Measurements from ENCODE around the gene RUNX1. TPM values are rescaled to one million over a fixed set of nuclear protein-coding genes. Genes with fewer than 3 reads are reported as not detected.

RUNX1 gene
- total and polyA plus RNA-seq, 2 donors: 18.5 to 29.6 TPM

DNA sequence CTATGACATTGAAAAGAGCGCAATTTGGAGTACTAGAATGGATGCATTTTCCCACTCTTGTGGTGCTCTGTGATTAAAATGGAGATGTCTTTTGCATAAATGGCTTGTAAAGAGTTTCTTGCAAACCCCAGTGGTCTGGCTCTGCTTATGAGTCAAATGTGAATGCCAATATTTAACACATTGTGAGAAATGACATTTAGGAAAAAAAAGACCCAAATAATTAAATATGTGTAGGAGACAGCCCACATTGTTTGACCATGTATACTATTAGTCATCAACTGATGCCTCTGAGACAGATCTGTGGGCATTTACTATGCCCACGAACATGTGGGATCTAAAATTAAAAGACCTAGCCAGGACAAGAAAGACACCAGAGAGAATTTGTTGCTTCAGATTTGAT is 22.2 kb upstream of the RUNX1 start:
- H3K27ac ChIP-seq (ENCODE audit: low read depth in 1 of 2, low read length in 1 of 2): no peak overlapping the region
- no peaks in the 10 kb centered on the region for H3K9me3 ChIP-seq (ENCODE audit: control insufficient read depth in 2 of 2, insufficient read depth in 1 of 2, low read length in 1 of 2)
- no peak for DNase-seq (ENCODE audit: low read depth in 6 of 9, low spot score in 9 of 9)
- H3K27me3 ChIP-seq (ENCODE audit: control insufficient read depth in 2 of 2, insufficient read depth in 1 of 2, low read length in 1 of 2): no peaks in the 10 kb centered on the region
- peaks cover 0 to 2% of the 10 kb centered on the region in 2 donors for H3K4me1 ChIP-seq (ENCODE audit: control insufficient read depth in 2 of 2, insufficient read depth in 2 of 2, low read length in 2 of 2)
- no peak overlapping the region for H3K4me3 ChIP-seq (ENCODE audit: low read length in 2 of 2)
- no peaks in the 10 kb centered on the region for H3K36me3 ChIP-seq (ENCODE audit: control insufficient read depth in 2 of 2, insufficient read depth in 2 of 2, low read length in 1 of 2)
- WGBS: 96% methylated on average over 2 of the region's 2 CpGs

DNA sequence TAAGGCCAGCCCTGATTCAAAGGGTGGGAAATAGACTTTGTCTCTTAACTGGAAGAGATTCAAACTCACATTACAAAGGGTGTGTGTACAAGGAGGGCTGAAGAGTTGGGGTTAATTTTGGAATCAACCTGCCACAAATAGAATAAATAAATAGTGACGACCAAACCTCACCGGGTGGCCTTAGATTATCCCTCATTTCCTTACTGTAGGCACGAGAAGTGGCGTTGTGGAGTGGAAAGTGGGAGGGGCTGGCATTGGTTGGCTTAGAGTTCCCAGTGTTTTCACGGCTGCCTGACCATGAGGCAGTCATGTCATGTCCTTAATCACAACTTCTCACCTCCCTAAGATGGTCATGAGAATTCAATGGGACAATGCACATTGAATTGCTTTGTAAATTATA is 21.3 kb upstream of the RUNX1 start:
- WGBS: 89% methylated on average over 5 of the region's 5 CpGs
- no peak for DNase-seq (ENCODE audit: low read depth in 6 of 9, low spot score in 9 of 9)
- no peak overlapping the region for H3K27ac ChIP-seq (ENCODE audit: low read depth in 1 of 2, low read length in 1 of 2)
- no peaks in the 10 kb centered on the region for H3K27me3 ChIP-seq (ENCODE audit: control insufficient read depth in 2 of 2, insufficient read depth in 1 of 2, low read length in 1 of 2)
- H3K4me1 ChIP-seq (ENCODE audit: control insufficient read depth in 2 of 2, insufficient read depth in 2 of 2, low read length in 2 of 2): peaks cover 0 to 2% of the 10 kb centered on the region in 2 donors
- H3K36me3 ChIP-seq (ENCODE audit: control insufficient read depth in 2 of 2, insufficient read depth in 2 of 2, low read length in 1 of 2): no peaks in the 10 kb centered on the region
- H3K4me3 ChIP-seq (ENCODE audit: low read length in 2 of 2): no peak overlapping the region
- H3K9me3 ChIP-seq (ENCODE audit: control insufficient read depth in 2 of 2, insufficient read depth in 1 of 2, low read length in 1 of 2): no peaks in the 10 kb centered on the region

DNA sequence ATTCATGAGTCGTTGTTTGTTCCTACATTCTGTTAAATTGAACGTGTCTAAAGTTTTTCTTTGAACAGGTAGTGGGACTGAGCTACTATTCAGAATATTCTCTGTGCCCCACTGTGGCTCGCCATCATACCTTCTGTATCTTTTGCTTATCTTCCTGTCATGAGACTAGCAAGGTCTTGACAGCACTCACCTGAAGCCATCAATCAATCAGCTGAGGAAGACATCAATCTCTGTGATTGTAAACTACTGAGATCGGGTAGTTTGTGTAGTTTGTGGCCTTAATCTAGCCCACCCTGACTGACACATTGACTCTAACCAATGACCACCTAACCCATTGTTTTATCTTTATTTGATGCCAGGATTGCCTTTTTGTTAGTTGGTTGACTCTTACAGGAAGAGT is 17.7 kb upstream of the RUNX1 start:
- no peak for DNase-seq (ENCODE audit: low read depth in 6 of 9, low spot score in 9 of 9)
- 98% methylated on average over 4 of the region's 4 CpGs for WGBS
- Histone ChIP-seq H3K9me3 (ENCODE audit: control insufficient read depth in 2 of 2, insufficient read depth in 1 of 2, low read length in 1 of 2) (no peaks in the 10 kb centered on the region), H3K4me3 (ENCODE audit: low read length in 2 of 2) (no peak overlapping the region), H3K4me1 (ENCODE audit: control insufficient read depth in 2 of 2, insufficient read depth in 2 of 2, low read length in 2 of 2) (no peaks in the 10 kb centered on the region), H3K27me3 (ENCODE audit: control insufficient read depth in 2 of 2, insufficient read depth in 1 of 2, low read length in 1 of 2) (no peaks in the 10 kb centered on the region), H3K27ac (ENCODE audit: low read depth in 1 of 2, low read length in 1 of 2) (no peak overlapping the region), H3K36me3 (ENCODE audit: control insufficient read depth in 2 of 2, insufficient read depth in 2 of 2, low read length in 1 of 2) (no peaks in the 10 kb centered on the region)

DNA sequence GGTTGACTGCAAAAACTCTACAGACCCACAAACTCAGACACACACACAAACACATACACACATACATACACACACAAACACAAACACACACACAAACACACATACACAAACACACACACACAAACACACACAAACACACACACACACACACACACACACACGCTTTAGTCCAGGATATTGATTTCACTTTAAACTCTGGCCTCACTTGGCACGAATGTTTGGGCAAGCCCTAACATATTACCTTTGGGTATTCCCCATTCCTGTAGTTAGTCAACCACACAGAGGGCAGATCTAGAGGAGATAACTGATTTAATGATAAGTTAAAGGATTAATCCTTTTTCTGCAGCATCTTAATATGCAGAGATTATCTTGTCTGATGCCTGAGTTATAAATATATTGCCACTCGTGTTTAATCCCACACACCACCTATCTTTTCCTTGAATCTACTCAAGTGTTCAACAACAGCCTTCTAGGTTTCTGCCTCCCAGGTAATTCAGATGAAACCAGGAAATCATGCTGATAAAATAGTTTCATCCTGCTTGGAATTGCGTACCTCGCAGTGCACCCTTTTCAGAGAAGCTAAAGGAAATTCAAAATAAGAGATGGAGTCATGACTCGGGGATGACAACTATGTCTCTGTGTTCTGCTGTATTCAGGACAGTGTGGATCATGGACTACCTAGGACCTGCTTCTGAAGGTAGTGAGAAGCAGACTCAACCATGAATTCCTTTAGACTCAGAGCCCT is 14.5 kb upstream of the RUNX1 start:
- Histone ChIP-seq H3K27ac (ENCODE audit: low read depth in 1 of 2, low read length in 1 of 2) (no peak overlapping the region), H3K4me1 (ENCODE audit: control insufficient read depth in 2 of 2, insufficient read depth in 2 of 2, low read length in 2 of 2) (no peaks in the 10 kb centered on the region), H3K36me3 (ENCODE audit: control insufficient read depth in 2 of 2, insufficient read depth in 2 of 2, low read length in 1 of 2) (no peaks in the 10 kb centered on the region), H3K27me3 (ENCODE audit: control insufficient read depth in 2 of 2, insufficient read depth in 1 of 2, low read length in 1 of 2) (no peaks in the 10 kb centered on the region), H3K4me3 (ENCODE audit: low read length in 2 of 2) (no peak overlapping the region), H3K9me3 (ENCODE audit: control insufficient read depth in 2 of 2, insufficient read depth in 1 of 2, low read length in 1 of 2) (no peaks in the 10 kb centered on the region)
- DNase-seq (ENCODE audit: low read depth in 6 of 9, low spot score in 9 of 9): no peak
- WGBS: 90% methylated on average over 6 of the region's 6 CpGs

DNA sequence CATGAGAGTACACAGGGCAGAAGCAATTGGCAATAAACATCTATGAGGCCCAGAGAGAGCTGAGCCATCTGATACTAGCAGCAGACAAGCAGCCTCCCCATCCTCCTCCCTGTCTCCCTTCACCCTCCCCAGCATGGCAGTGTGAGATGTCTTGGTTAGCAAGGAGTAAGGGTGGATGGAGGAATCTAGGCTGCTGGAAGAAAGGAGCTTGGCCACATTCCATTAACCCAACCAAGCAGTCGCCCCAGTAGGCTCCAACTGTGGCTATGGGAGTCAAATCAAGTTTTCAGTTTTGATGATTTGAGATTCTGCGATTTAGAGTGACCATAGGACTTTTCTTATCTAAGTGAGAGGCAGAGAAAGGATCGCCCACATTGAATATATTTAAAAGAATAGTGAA is 12.9 kb upstream of the RUNX1 start:
- WGBS: over 99% methylated on average over 3 of the region's 3 CpGs
- no peaks in the 10 kb centered on the region for H3K27me3 ChIP-seq (ENCODE audit: control insufficient read depth in 2 of 2, insufficient read depth in 1 of 2, low read length in 1 of 2)
- no peak for DNase-seq (ENCODE audit: low read depth in 6 of 9, low spot score in 9 of 9)
- no peaks in the 10 kb centered on the region for H3K36me3 ChIP-seq (ENCODE audit: control insufficient read depth in 2 of 2, insufficient read depth in 2 of 2, low read length in 1 of 2)
- no peak overlapping the region for H3K4me3 ChIP-seq (ENCODE audit: low read length in 2 of 2)
- H3K4me1 ChIP-seq (ENCODE audit: control insufficient read depth in 2 of 2, insufficient read depth in 2 of 2, low read length in 2 of 2): no peaks in the 10 kb centered on the region
- no peaks in the 10 kb centered on the region for H3K9me3 ChIP-seq (ENCODE audit: control insufficient read depth in 2 of 2, insufficient read depth in 1 of 2, low read length in 1 of 2)
- no peak overlapping the region for H3K27ac ChIP-seq (ENCODE audit: low read depth in 1 of 2, low read length in 1 of 2)

DNA sequence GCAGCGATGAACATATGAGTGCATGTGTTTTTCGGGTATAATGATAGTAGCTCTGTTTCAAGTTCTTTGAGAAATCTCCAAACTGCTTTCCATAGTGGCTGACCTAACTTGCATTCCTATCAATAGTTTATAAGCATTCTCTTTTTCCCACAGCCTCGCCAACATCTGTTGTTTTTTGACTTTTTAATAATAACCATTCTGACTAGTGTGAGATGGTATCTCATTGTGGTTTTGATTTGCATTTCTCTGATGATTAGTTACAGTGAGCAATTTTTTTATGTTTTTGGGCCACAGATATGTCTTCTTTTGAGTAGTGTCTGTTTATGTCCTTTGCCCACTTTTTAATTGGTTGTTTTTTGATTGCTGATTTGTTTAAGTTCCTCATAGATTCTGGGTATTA is 10.6 kb upstream of the RUNX1 start:
- H3K9me3 ChIP-seq (ENCODE audit: control insufficient read depth in 2 of 2, insufficient read depth in 1 of 2, low read length in 1 of 2): no peaks in the 10 kb centered on the region
- H3K36me3 ChIP-seq (ENCODE audit: control insufficient read depth in 2 of 2, insufficient read depth in 2 of 2, low read length in 1 of 2): no peaks in the 10 kb centered on the region
- H3K4me3 ChIP-seq (ENCODE audit: low read length in 2 of 2): no peak overlapping the region
- no peak overlapping the region for H3K27ac ChIP-seq (ENCODE audit: low read depth in 1 of 2, low read length in 1 of 2)
- WGBS: 85% methylated on average over 3 of the region's 3 CpGs
- H3K27me3 ChIP-seq (ENCODE audit: control insufficient read depth in 2 of 2, insufficient read depth in 1 of 2, low read length in 1 of 2): no peaks in the 10 kb centered on the region
- DNase-seq (ENCODE audit: low read depth in 6 of 9, low spot score in 9 of 9): no peak
- H3K4me1 ChIP-seq (ENCODE audit: control insufficient read depth in 2 of 2, insufficient read depth in 2 of 2, low read length in 2 of 2): no peaks in the 10 kb centered on the region

DNA sequence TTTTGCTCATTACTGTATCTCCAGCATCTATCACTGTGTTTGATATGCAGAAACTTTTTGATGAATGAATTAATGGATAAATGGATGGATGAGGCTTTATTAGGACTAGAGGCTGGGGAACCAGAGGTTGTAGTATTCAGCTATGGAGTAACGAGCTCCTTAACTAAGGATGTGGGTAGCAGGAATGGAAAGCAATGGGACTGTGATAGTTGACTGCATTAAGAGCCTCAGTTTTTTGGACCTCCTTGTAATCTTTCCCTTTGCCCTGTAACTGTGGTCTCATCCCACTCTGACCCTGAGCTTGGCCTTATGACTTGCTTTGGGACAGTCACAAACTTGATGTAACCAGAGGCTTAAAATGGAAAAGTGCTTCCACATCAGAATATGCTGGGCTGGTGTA is 9.0 kb upstream of the RUNX1 start:
- Histone ChIP-seq H3K4me1 (ENCODE audit: control insufficient read depth in 2 of 2, insufficient read depth in 2 of 2, low read length in 2 of 2) (peaks cover 4 to 7% of the 10 kb centered on the region in 2 donors), H3K36me3 (ENCODE audit: control insufficient read depth in 2 of 2, insufficient read depth in 2 of 2, low read length in 1 of 2) (no peaks in the 10 kb centered on the region), H3K4me3 (ENCODE audit: low read length in 2 of 2) (no peak overlapping the region), H3K27ac (ENCODE audit: low read depth in 1 of 2, low read length in 1 of 2) (no peak overlapping the region), H3K27me3 (ENCODE audit: control insufficient read depth in 2 of 2, insufficient read depth in 1 of 2, low read length in 1 of 2) (no peaks in the 10 kb centered on the region), H3K9me3 (ENCODE audit: control insufficient read depth in 2 of 2, insufficient read depth in 1 of 2, low read length in 1 of 2) (no peaks in the 10 kb centered on the region)
- 98% methylated on average over 1 of the region's 1 CpG for WGBS
- DNase-seq (ENCODE audit: low read depth in 6 of 9, low spot score in 9 of 9): no peak

DNA sequence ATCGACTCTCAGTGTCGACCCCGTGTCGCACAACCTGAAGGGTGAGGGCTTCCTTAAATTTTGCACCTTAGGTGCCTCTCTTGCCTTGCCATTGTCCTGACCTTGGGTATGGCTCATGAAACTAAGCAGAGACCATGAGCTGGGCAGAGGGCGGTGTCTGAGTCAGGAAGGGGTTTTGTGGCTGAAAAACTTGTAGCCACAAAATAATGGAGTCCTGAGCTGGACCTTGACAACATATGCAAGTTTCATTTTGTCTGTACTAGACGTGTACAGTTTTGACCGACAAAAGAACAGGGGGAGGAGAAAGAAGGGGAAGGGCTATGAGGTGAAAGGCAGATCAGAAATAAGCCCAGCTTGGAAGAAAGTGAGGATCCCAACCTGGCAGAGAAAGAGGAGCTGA is 8.3 kb upstream of the RUNX1 start:
- Histone ChIP-seq H3K27me3 (ENCODE audit: control insufficient read depth in 2 of 2, insufficient read depth in 1 of 2, low read length in 1 of 2) (no peaks in the 10 kb centered on the region), H3K36me3 (ENCODE audit: control insufficient read depth in 2 of 2, insufficient read depth in 2 of 2, low read length in 1 of 2) (no peaks in the 10 kb centered on the region), H3K4me3 (ENCODE audit: low read length in 2 of 2) (no peak overlapping the region), H3K27ac (ENCODE audit: low read depth in 1 of 2, low read length in 1 of 2) (no peak overlapping the region), H3K9me3 (ENCODE audit: control insufficient read depth in 2 of 2, insufficient read depth in 1 of 2, low read length in 1 of 2) (no peaks in the 10 kb centered on the region), H3K4me1 (ENCODE audit: control insufficient read depth in 2 of 2, insufficient read depth in 2 of 2, low read length in 2 of 2) (peaks cover 6 to 14% of the 10 kb centered on the region in 2 donors)
- 96% methylated on average over 7 of the region's 7 CpGs for WGBS
- DNase-seq (ENCODE audit: low read depth in 6 of 9, low spot score in 9 of 9): no peak

DNA sequence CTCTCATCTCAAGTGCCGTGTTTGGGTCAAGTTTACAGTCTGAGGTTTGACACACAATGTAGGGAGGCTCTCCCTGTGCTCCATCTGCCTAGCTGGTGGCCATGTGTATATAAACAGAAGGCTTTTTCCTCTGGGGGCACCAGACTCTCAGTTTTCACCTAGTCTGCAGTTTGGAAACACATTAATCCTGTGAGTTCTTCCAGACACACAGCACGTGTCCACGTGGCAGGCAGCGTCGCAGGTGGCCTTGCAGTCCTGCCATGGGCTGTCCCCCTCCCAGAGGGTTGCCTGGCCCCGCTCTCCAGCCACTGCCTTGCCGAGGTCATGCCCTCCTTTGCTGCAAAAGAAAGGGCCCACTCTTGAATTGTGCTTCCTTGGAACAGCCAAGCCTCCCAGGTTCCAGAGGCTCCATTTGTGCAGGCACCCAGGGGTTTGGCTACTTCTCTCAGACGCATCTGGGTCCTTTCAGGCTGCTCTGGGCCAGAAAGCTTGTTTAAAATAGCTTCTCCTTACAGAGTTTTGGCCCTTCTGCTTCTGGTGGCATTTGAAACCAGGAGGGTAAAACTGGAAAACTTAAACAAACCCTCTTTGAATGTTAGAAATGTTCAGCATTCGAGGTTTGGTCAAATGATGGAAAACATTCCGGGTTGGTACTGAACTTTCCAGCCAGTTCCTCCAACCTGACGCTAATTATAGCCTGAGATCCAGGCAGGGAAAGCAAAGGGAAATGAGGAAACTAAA is 4.4 kb upstream of the RUNX1 start:
- Histone ChIP-seq H3K4me3 (ENCODE audit: low read length in 2 of 2) (no peak overlapping the region), H3K9me3 (ENCODE audit: control insufficient read depth in 2 of 2, insufficient read depth in 1 of 2, low read length in 1 of 2) (no peaks in the 10 kb centered on the region), H3K27ac (ENCODE audit: low read depth in 1 of 2, low read length in 1 of 2) (peak overlapping the region; percentile 66 to 73), H3K36me3 (ENCODE audit: control insufficient read depth in 2 of 2, insufficient read depth in 2 of 2, low read length in 1 of 2) (no peaks in the 10 kb centered on the region), H3K4me1 (ENCODE audit: control insufficient read depth in 2 of 2, insufficient read depth in 2 of 2, low read length in 2 of 2) (peaks cover 25 to 44% of the 10 kb centered on the region in 2 donors), H3K27me3 (ENCODE audit: control insufficient read depth in 2 of 2, insufficient read depth in 1 of 2, low read length in 1 of 2) (no peaks in the 10 kb centered on the region)
- 92% methylated on average over 11 of the region's 11 CpGs for WGBS
- DNase-seq (ENCODE audit: low read depth in 6 of 9, low spot score in 9 of 9): no peak

Measured in thymus (tissue), 11 donors.